Epithelial cell of esophagus (primary cell): ENCODE results near the gene SLC2A1.
A peak's percentile ranks its signal among the peaks of the same experiment; 100 is the strongest.

ENCODE experiments used
- DNase-seq: peaks from one replicate; pipeline ENCODE4 v3.0.0; 2010; ENCODE audit warnings: low read depth
- H3K4me3 ChIP-seq: 2 replicates; pipeline ENCODE4 v1.5.1; 2011; ENCODE audit warnings: mild to moderate bottlenecking, low read length, control low read depth
- TF ChIP-seq, protein P1 (sequence below): IDR thresholded peaks from 2 replicates; pipeline ENCODE4 v1.5.1; 2011; ENCODE audit warnings: low read depth, mild to moderate bottlenecking, low read length, control low read depth, inconsistent platforms; ENCODE audit not compliant: insufficient read depth; ENCODE audit errors: missing control alignments

The SLC2A1 gene

DNA sequence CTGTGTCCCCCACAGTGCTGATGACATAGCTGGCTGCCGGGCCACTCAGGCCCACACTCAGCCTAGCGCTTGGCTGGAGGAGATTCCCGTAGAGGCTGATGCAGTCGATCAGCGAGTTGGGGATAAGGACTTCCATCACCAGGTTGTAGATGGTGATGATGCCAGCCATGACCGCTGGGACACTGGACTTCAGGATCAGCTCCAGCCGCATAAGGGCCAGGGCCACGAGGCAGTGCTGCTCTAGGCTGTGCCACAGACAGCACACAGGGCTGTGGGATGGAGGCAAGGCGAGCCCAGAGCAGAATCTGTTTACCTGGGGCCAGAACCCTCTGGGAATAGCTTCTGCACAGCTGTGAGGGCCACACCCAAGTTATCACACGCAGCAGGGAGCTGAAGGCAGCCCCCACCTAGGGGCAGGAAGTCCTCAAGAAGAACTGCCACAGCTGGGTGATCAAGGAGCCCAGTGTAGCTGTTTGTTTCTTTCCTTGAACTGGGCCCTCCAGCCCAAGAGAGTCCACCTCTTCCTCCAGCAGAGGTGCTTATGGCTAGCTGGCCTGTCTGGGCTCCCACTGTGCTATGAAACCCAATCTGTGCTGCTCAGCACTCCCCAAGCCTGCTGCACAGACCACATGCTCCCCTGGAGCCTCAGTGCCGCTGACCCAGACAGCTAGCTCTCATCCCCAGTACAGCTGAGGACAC, 6.2 kb downstream of the SLC2A1 start:
- H3K4me3 ChIP-seq = peak overlapping the region; percentile 70
- peak; percentile 17 for DNase-seq
- TF ChIP-seq, protein P1, sequence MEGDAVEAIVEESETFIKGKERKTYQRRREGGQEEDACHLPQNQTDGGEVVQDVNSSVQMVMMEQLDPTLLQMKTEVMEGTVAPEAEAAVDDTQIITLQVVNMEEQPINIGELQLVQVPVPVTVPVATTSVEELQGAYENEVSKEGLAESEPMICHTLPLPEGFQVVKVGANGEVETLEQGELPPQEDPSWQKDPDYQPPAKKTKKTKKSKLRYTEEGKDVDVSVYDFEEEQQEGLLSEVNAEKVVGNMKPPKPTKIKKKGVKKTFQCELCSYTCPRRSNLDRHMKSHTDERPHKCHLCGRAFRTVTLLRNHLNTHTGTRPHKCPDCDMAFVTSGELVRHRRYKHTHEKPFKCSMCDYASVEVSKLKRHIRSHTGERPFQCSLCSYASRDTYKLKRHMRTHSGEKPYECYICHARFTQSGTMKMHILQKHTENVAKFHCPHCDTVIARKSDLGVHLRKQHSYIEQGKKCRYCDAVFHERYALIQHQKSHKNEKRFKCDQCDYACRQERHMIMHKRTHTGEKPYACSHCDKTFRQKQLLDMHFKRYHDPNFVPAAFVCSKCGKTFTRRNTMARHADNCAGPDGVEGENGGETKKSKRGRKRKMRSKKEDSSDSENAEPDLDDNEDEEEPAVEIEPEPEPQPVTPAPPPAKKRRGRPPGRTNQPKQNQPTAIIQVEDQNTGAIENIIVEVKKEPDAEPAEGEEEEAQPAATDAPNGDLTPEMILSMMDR = no peak

DNA sequence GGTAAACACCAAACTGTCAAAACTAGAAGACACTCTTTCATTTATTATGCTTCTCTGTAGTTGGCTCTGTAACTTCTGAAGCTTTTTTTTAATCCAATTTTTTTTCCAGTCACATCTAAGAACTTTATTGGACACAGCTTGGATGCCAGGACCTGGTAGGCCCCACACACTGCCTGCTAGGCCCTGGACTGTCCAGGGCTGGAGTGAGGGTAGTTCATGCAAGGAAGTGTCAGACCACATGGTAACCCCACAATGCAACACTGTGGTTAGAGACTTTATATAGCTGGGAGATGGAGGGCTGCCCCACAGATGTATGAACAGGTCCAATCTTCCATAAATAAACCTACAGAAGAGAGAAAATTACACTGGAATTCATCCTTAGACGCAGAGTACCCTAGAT, 7.1 kb downstream of the SLC2A1 start:
- DNase-seq = no peak
- peak overlapping the region; percentile 70 for H3K4me3 ChIP-seq
- TF ChIP-seq, protein P1 = no peak

DNA sequence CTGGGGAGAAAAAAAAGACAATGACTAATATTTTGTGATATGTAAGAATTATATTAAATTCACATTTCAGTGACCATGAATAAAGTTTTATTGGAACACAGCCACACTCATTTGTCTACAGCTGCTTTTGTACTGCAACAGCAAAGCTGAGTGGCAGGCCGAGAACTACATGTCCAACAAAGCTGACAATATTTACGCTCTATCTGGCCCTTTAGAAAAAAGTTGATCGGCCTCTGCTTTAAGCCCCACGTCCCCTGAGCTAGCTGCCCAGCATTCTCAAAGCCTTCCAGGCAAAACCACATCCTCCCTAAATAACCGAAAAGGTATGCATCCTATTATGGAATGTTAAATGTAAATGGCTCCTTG, 8.6 kb downstream of the SLC2A1 start:
- H3K4me3 ChIP-seq = peak overlapping the region; percentile 38
- TF ChIP-seq, protein P1 = no peak
- no peak for DNase-seq

DNA sequence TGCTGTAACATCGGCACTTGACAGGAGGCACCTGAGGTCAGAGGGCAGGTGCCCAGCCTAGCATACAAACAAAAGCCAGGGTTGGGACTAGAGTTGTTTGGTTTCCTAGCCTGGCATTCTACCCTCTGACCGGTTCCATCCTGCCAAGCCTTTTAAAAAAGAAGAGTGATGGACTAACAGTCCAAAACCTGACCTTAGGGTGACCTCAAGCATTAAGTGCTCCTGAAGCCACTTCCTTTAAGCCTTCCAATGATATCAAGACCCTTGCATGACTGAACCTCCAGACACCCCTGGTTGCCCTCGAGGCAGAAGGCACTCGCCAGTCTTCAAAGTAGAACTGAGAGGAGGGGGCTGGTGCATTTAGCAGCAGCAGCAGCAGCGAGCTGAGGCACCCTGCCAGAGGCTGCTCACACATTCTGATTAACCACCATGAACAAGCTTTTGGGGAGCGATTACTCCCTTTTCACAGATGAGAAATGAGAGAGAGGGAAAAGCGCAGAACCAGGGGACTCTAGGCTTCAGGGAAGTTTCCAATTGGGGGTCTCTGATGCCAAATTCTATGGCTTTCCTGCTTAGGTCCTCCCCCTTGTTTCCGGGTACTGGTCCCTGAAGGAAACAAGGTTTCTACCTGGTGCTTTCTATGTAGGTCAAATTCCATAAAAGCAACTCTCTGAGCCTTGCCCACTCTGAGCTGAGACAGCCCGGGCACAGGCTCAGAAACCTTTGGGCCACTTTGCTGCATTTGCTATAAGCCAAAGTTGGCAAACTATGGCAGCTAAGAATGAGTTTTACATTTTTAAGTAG, 9.2 kb downstream of the SLC2A1 start:
- peak overlapping the region; percentile 38 for H3K4me3 ChIP-seq
- DNase-seq = no peak
- TF ChIP-seq, protein P1 = no peak

DNA sequence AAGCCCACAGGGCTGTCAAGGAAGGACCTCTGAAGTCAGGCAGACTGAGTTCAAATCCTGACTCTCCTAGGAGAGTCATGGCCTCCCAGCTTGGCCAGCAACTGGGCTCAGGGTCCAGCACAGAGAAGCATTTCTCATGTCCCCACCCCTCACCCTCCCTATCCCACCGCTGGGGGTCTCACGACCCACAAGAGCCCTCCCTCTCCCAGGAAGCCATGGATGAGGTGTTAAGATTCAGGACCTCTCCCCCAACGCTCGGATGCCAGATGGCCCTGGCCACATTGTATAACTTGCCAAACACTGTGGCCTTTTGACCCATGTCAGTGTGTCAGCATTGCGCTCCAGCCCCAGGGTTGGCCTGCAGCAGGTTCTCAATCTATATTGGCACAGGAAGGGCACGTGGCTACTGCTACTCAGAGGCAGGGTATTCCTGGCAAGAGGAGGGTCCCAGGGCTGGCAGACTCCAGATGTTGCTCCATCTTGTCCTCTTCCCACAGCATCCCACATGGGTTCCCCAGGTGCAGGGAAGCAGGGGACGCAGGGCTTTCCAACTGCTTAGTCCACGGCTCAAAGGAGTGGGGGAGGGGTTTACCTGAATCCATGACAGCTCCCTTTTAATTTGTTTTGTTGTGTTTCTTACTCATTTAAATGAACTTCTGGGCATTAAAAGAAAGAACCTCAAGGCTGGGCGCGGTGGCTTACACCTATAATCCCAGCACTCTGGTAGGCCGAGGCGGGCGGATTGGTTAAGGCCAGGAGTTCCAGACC, 10.5 kb downstream of the SLC2A1 start:
- TF ChIP-seq, protein P1 = no peak
- H3K4me3 ChIP-seq = peak overlapping the region; percentile 35
- DNase-seq = no peak

DNA sequence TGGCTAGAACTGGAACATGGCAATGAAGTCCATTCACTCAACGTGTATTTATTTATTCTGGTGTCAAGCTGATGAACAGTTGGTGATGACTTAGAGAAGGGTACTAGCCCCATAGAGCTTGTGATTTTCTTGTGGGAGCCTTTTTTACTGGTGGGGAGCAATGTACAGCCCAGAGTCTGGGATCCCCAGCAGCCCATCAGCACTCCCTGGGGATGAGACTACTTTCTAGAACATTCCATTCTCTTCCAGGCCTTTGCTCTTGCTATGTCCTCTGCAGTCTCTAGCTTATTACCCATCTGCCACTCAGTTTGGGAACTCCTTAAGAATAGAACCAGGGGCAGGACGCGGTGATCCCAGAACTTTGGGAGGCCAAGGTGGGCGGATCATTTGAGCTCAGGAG, 11.6 kb downstream of the SLC2A1 start:
- H3K4me3 ChIP-seq = peak overlapping the region; percentile 35
- TF ChIP-seq, protein P1 = no peak

More for the DNA sequence above, 11.6 kb downstream of the SLC2A1 start:
- no peak for DNase-seq
